Bone marrow (tissue), 2 donors: Measurements from ENCODE around the gene OR52H1.

ENCODE experiments used
- DNase-seq, 2 donors: peaks; one replicate each; lab custom pipeline; 2025; lab: John Stamatoyannopoulos, UW

The OR52H1 gene

DNA sequence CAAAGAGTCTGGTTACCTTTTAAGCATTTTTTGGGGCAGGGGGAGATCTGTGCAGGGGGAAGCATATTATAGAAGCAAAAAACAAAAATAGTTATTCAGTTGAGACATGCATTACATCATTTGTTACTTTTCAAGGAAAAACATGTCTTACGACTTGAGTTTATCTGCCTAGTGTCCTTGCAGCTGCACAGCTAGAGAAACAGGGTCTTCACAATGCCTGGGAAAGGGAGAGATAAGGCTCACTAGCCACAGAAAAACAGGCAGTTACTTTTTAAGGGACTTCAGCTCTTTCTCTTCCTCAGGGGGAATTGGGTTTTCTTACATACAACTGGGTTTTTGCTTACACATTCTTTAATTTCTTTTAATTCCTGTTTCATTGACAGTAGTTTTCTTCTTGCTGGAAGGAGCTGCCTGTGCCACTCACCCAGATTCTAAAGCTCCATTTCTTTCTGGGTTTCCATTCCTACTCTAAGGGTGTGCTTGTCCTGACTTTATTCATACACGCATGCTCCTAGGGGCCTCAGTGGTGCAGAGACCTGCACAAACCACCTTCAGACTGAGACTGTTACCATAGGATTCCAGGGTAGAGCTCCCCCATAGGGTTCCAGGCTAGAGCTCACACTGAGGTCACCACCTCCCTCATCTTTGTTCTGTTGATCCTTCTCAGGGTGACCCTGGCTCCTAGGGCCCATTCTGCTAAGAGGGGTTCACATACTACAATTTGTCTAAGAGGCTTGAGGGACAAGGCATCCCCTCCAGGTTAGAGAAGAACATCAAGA, 17.1 kb downstream of the OR52H1 start:
- no peak for DNase-seq

DNA sequence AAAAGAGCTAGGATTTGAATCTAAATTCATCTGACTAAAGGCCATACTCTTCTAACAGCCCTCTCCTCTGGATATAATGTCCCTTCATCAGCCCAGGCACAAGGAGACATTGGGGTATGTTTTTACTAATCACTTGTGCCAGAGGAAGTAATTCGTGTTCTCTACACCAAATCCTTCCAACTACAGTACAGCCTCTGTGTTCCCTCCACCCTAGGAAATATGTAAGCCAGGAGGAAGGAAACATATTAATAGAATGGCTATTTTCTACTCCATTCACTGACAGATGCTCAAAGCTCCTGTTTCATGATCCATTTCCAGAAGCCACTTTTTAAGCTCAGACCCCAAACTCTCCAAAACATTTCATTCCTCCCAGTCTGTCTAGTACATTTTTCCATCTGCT, 19.8 kb downstream of the OR52H1 start:
- no peak for DNase-seq

DNA sequence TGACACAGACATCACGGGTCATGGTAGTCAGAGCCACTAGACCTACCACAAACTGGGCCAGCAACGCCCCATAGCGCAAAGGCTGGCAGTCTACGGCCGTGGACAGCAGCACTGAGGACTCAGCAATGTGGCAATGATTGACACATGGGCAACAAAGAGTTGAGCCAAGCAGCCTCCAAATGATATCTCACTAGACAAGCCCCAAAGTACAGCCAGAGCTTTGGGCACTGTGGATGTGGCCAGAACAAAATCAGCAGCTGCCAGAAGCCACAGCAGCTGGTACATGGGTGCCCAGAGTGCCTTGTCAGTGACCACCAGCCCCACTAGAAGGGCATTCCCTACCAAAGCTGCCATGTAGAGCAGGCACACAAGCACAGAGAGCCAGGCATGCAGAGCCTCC, 20.6 kb downstream of the OR52H1 start:
- no peak for DNase-seq

DNA sequence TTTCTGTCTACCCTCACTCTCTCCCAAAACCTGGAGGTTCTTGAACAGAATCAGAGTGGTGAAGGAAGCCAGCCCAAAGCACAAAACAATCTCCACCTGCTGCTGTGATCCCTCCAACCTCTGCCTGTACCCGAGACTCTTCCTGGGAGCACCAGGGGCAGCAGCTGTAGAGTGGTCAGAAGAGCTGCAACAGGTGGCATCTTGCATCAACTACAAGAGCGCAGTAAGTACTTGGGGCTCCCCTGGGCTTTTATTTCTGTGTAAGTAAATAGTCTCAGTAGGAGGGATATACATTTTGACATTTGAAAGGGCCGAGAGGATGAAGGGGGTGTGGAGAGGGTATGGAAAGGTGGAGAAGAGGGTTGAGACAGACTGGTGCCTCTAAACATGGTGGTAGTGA, 23.6 kb downstream of the OR52H1 start:
- DNase-seq, result no peak

DNA sequence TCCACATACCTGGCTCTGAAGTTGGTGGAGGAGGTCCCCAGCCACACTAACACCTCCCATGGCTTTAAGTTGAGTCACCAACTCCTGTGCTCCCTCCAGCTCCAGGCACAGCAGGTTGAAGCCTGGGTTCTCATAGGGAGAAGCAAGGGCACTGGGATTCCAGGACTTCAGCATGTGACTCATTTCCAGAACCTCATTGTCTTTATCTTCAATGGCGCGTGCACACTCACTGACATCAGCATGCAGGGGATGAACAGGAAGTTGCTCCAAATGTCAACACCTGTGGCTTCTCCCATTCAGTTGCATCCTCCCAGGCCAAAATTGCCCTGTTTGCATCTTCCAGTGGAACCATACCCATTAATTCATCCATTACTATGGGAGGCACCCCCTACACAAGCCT, 26.0 kb downstream of the OR52H1 start:
- DNase-seq, result no peak

DNA sequence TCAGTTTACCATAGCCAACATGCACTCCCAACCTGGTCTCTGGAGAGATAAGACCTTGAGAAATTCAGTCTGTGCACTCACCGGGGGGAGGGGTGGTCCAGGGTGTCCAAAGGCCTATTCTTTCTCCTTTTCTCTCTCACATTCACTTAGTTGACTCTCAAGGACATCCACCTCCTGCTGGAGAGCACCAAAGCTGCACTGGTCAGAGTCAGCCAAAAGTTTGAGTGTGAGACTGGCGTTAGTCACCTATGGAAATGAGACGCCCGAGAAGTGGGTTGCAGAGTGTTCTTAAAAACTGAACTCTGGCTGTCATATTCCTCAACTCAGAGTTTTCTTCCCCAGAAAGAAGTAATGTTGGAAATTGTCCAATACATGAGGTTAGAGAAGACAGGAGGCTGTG, 26.8 kb downstream of the OR52H1 start:
- no peak for DNase-seq

DNA sequence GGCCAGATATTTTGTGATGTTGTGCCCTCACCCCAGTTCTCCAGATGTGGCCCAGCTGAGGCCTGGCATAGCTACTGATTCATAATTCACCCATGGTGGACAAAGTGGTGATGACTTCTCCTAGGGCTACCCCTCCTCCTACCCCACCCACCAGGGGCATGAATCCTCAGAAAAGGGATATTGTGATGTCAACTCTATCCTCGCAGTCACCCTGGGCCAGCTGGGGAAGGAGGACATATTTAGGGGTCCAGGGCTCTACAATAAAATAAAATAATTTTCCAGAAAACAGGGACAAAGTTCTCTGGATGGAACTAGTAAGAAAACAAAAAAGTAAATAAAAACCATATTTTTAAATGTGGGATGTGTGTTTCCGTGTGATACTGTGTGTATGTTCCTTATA, 31.7 kb downstream of the OR52H1 start, which contains the start of gene UBQLNL:
Gene UBQLNL (minus strand): TSS at position 101 of the 400 bp plus-strand sequence. CDS start 258 bp downstream, outside the sequence.
- no peak for DNase-seq

DNA sequence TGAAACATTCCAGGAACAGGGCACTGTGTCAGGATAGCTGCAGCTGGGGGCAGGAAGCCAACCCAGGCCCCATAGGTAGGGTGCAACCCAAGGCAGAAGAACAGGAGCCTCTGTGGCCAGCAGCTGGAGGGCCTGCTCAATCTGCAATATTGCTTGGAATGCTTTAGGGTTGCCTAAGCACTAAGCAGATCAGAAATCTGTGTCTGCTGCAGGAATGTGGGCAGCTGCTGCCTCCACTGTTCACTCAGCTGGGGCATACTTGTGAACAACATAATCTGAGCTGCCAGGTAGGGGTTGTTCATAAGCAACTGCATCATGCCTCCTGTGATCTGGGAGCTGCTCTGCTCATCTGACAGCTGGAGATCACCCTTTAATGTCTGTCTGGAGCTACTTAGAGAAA, 33.5 kb downstream of the OR52H1 start:
- DNase-seq, result no peak

DNA sequence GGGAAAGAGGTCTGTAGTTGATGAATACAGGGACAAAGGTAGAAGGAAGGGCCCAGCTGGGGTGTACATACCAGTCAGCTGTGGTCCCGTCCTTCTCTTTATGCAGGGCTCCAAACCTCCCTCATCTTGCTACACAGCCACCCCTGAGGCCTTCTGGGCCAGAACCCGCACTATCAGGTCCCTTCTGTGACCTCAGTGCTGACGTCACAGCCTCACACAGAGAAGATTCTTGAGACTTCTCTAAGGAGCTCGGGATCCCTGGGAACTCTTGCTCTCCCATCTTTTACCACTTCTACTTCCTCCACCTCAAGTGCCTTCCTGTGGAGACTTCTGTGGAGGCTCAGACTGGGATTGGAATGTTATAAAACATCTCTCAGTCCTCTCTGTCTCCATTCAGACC, 38.5 kb downstream of the OR52H1 start, which contains the start of gene UBQLN3:
Gene UBQLN3 (minus strand): TSS at position 155 of the 400 bp plus-strand sequence. CDS start 399 bp downstream, outside the sequence.
- DNase-seq, result no peak

DNA sequence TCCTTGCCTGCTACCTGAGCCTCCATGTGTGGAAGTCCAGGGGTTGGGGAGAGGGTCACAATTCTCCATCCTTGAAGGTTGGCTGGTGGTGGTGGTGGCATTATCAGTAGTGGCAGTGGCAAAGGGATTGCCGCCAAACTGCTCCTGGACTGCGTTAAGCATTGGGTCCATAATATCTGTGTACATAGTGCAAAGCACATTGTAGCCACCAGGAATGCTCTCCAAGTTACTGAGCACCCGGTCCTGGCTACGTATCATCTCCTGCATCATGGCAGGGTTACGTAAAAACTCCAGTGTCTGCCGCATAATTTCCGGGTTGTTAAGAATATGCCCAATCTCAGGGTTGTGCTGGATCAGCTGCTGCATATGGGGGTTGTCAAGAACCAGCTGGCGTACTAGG, 39.7 kb downstream of the OR52H1 start:
- DNase-seq, result no peak

DNA sequence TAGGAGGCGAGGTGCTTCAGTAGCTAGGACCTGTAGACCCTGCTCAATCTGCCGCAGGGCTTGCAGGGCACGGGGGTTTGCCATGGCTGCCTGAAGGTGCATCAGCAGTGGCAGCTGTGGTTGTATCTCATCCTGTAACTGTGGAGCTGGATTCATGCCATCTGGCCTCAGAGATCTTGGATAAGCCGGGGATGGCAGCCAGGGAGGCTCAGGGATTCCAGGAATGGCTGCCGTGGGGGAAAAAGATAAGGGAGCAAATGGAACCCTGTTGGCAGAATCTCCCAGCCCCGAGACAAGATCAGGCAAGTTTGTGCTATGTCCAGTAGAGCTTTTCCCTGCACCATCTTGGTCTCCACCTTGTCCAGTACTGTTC, 40.4 kb downstream of the OR52H1 start:
- no peak for DNase-seq

DNA sequence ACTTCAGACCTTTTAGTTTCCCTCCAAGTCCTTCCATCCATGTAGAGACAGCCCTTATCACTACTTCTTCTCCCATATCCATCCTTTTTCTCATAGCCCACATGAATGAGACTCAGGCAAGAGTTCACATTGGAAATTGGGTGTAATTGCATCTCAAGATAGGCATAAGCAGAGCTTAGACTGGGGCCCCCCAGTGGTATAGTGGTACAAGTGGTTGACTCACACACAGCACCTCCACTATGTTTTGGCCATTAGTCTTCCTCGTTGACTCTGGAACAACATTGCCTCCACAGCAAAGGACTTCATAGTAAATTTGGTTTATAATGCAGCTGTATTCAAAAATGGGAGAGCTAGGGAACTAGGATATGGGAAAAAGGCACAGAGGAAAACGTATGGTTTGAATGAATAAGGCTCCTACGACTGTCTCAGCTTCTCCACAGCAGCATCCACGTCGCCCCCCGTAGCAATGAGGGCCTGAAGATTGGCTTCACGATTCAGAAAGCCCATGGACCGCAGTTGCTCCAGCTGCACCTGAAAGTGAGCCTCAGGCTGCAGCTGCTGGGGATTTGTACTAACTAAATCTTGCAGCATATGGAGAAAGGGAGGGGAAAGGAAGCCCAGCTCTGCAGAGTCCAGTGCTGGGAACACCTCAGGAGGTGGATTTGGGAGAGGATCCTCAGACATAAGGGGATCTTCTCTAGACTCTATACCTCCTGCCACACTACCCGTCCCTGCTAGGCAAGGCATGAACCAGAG, 41.0 kb downstream of the OR52H1 start:
- DNase-seq, result no peak

DNA sequence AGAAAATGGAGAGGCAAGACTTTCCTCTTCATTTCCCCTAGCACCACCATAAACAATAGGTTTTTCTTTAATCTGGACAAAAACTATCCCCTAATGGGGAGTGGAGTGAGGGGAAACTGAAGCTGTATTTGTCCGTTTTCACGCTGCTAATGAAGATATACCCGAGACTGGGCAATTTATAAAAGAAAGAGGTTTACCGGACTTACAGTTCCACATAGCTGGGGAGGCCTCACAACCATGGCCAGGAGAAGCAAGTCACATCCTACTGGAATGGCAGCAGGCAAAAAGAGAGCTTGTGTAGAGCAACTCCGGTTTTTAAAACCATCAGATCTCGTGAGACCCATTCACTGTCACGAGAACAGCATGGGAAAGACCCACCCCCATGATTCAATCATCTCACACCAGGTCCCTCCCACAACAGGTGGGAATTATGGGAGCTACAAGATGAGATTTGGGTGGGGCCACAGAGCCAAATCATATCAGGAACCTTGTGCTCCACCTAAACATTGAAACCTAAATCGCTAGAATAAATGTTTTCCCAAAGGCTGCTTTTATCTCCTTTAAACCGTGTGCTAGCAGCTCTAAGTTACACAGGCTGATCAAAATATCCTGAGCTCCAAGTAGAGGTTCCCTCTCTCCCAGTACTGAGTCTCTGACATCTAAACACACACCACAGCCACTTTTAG, 42.8 kb downstream of the OR52H1 start:
- DNase-seq, result no peak

DNA sequence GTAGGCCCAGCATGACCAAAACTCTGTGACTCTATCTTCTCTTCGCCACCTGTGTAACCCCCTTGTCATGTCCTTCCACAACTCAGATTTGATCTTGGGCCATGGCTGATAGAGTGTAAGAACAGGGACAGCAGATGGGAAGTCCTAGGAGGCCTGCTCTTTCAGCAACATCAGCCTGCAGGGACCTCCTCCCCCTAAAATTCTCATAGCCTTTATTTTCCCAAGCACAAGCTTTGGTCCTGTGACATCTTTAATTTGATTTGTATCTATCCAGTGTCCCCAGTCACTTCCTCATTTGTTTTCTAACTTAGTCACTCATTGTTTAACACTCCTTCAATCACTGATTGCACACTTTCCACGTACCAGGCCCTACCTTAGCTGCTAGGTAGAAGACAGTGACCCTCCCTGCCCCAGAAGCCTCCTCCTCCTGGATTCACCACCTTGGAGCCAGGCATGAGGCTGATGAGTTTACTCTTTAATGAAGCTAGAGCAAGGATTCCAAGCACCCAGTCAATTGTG, 43.9 kb downstream of the OR52H1 start:
- no peak for DNase-seq

DNA sequence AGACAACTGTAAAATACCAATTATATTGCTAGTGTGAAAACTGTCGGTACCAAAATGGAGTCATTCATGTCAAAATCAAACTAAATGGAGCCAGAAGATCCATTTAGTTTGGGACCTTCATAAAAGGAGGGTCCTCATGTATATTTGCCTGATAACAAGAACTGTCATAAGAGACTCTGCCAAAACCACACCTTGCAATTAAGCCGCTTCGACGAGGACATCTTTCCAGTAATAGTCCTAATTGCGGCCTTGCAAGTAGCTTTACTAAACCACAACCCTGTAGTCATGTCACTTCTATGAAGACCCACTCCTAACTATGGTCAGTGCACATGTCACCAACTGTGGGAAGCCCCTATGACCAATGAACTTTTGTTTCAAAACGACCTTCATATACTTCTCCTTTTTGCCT, 47.9 kb downstream of the OR52H1 start:
- no peak for DNase-seq

DNA sequence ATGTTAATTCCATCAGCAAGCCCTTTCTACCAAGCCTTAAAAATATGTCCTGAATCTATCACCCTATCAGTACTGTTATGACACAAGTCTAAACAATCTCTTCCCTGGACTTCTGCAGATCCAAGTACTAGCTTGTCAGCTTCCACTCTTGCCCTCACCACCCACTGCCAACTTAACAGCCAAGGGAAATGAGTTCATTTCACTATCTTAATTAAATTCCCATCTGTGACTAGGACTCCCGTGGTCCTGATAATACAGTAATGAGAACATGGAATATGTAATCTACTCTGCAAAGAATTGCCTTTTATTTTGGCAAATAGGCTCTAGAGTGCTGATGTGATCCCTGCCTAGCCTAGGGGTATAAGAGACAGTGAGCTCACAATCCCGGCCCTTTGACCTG, 48.7 kb downstream of the OR52H1 start:
- no peak for DNase-seq
